GM04503 (cell line): ENCODE data around the gene SMARCA4.
"Not testable (repeated sequence)": the region's sequence is repeated elsewhere in the genome, so short reads cannot be mapped to it uniquely, and the experiment has no call there.

Experiments used
- DNase-seq: peaks from one replicate; pipeline ENCODE4 v3.0.0-alpha.2; 2012; ENCODE audit warnings: low read depth

The SMARCA4 gene

GRCh38 chr19:11101057-11101456, 140.2 kb downstream of the SMARCA4 start:
- no peak for DNase-seq

DNA sequence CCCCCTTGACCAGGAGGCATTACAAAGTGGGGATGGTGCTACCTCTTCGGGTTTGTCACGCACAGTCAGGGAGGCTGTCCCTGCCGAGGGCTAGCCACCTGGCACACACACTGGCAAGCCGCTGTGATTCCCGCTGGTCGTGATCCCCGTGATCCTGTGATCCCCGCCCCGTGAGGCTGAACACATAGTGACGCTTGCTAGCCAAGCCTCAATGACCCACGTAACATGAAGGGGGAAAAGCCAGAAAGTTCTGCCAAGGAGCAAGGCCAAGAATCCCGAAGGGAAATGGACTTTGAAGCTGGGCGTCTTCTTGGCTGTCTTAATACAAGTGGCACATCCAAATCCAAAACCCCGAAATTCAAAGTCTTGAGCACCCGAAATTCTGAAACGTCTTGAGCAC, 142.1 kb downstream of the SMARCA4 start:
- no peak for DNase-seq

GRCh38 chr19:11103667-11104066, 142.8 kb downstream of the SMARCA4 start:
- not testable (repeated sequence) for DNase-seq

GRCh38 chr19:11105014-11105636, 144.3 kb downstream of the SMARCA4 start:
- no peak for DNase-seq

GRCh38 chr19:11106477-11106876, 145.6 kb downstream of the SMARCA4 start:
- DNase-seq = no peak

GRCh38 chr19:11108746-11109145, 147.9 kb downstream of the SMARCA4 start:
- DNase-seq = no peak

DNA sequence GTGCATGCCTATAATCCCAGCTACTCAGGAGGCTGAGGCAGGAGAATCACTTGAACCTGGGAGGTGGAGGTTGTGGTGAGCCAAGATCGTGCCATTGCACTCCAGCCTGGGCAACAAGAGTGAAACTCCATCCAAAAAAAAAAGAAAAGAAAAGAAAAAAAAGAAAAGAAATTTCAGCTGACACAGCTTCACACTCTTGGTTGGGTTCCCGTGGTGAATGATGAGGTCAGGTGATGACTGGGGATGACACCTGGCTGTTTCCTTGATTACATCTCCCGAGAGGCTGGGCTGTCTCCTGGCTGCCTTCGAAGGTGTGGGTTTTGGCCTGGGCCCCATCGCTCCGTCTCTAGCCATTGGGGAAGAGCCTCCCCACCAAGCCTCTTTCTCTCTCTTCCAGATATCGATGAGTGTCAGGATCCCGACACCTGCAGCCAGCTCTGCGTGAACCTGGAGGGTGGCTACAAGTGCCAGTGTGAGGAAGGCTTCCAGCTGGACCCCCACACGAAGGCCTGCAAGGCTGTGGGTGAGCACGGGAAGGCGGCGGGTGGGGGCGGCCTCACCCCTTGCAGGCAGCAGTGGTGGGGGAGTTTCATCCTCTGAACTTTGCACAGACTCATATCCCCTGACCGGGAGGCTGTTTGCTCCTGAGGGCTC, 150.4 kb downstream of the SMARCA4 start:
- no peak for DNase-seq

DNA sequence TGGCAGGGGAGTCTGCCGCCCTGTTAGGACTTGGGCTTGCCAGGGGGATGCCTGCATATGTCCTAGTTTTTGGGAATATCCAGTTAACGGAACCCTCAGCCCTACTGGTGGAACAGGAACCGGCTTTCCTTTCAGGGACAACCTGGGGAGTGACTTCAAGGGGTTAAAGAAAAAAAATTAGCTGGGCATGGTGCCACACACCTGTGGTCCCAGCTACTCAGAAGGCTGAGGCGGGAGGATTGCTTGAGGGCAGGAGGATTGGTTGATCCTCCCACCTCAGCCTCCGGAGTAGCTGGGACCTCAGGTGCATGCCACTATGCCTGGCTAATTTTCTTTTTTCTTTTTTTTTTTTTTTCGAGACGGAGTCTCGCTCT, 150.9 kb downstream of the SMARCA4 start:
- DNase-seq = no peak
